ENCODE measurements around the gene TEX261. TPM values are rescaled to one million over a fixed set of nuclear protein-coding genes. Genes with fewer than 3 reads are reported as not detected.

TEX261 gene
- total RNA-seq, 1 donor from 2014 or later: 56.3 TPM

DNA sequence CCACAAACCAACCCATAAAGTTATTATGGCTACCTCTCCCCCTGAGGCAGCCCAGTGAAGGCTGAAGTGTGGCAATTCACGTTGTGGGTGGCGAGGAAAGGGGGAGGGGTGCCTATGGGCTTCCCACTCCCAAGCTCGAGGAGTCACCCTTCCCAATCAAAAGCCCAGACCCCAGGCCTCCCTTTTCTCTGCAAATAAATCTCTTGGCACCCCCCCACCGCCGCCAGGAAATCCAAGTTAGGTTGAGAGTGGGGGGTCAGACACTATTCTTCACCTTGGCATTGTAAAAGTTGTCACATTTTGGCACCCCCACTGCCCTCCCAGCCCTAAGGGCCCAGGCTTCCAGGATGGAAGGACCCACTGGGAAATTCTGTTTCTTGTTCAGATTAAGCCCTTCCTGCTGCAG, 9.4 kb downstream of the TEX261 start:
- ATAC-seq (ENCODE audit: poor library complexity) (peak; percentile 5), DNase-seq (no peak)
- intact Hi-C loops (cut with DNase I): no loop called here

DNA sequence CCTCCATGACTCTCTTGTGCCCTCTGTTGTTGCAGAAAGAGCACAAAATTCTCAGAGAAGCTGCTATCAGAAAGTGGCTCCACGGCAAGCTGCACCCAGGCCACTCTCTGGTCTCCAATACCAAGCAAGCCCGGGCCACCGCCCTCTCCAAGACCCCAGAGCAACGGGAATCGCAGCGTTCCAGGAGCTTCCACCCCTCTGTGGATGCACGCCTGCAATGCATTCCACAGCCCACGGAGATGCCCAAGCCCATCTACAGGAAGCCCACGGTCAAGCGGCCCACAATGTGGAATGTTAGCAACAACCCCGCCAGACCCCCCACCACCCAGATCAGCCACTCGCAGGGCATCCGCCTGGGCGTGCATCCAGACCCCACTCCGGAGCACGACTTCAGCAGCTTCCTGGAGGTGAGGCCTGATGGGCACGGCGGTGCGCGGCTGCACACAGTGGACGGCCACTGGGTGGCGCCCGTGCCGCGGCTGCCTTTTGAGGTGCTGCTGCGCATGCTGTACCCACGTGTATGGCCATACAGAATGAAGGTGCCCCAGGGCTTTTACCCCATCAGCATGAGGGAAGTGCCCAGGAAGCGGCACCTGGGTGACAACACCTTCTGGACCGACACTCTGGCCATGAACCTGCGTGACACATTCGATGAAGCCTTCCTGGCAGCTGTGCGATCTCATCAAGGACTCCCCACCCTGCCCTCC, 9.9 kb downstream of the TEX261 start:
- ATAC-seq (ENCODE audit: poor library complexity) (peak; percentile 81), DNase-seq (peak; percentile 79)
- intact Hi-C loops (cut with DNase I): no loop called here

DNA sequence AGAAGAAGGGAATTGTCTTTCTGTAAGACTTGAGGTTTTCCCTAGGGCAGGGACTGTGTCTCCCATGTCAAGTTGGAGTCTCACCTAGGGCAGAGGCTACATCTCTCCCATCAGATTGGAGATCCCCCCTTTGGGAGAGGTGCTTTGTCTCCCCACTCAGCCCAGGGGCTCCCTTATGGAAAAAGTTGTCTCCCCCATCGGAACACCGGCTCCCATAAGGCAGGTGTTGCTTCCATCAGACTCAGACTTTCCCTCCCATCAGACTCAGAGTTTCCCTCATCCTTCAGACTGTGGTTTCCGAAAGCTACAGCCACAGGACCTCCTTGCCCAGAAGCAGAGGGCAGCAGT, 10.5 kb downstream of the TEX261 start:
- DNase-seq (no peak), ATAC-seq (ENCODE audit: poor library complexity) (no peak)
- intact Hi-C loops (cut with DNase I): no loop called here

DNA sequence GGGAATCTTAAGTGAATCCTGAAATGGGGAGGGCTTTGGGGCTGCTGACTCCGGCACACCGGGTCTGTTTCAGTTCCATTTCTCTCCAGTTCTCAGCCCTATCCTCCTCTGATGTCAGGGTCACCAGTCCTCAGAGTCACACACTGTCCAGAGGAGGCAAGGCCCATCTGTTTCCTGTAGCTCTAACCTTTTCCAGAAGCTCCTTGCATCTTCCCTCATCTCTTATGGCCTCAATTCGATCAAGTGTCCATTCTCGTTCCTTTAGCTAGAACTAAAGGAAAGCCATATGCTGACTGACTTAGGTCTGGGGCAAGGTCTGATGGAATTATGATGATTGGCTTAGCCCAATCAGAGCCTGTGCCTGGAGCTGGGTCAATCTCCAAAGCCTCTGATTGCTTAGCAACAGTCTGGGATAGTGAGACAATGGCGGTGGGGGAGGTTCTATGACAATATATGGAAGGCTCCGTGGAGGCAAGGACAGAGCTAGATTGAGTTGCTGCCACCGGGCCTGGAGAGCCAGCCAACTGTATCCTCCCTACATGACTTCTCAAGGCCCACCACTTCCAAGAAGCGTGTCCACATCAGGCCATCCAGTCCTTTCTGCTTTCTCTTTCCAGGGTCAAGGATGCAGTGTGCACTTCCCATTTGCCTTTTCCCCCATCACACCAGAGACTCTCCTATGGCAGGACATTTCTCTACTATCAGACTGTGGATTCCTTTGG, 11.0 kb downstream of the TEX261 start:
- no peak for DNase-seq

DNA sequence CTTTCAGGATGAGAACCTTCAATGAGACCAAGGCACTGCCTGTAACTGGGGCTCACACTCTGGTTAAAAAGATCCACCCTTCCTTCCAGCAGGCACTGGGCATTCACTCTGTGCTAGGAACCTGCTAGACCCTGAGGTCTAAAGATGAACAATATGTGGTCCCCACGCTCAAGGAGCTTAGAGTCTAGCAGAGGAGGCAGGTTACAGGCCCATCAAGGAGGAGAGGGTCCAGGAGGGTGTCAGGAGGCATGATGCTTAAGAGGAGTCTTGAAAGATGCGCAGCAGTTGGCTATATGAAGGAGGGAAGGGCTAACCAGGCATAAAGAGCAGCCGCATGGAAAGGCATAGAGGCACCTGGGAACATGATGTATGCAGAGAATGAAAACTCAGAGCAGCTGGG, 11.7 kb downstream of the TEX261 start:
- DNase-seq (no peak), ATAC-seq (ENCODE audit: poor library complexity) (no peak)
- intact Hi-C loops (cut with DNase I): no loop called here

More for the DNA sequence above, 11.0 kb downstream of the TEX261 start:
- no peak for ATAC-seq (ENCODE audit: poor library complexity)
- intact Hi-C loops (cut with DNase I): no loop called here

DNA sequence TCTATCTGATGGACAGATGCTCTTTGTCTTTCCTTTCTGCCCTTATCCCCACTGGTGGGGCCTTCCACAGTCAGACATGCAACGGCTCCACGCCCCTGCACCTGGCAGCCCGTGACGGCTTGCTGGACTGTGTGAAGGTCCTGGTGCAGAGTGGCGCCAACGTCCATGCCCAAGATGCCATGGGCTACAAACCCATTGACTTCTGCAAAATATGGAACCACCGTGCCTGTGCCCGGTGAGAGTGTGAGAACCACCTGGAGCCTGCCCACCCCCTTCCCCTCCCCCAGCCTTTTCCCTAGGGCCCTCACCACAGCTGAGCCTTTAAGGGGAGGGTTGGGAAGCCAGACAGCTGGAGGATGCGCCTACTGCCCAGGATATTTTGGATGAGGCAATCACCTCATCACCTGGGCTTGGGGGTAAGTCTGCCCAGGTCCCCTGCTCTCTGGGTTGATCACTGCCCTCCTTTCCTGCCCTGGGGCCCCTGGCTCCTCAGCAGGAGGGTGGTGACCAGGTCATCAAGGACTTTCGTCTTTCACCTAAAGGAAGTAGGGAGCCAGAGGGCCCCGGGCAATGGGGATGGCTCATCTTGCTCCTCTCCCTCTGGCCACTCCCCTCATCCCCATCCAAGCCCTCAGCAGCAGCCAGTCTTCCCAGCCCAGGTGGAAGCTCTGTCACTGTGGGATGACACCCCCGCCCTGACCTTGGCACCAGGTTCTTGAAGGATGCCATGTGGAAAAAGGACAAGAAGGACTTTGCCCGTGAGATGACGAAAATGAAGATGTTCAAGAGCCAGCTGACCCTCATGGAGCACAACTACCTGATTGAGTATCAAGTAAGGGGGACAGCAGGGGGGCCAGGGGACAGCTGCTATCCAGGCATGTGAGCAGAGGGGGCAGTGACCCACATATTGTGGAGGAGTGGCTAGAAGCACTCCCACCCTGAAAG, 12.5 kb downstream of the TEX261 start:
- DNase-seq: no peak
- intact Hi-C loops (cut with DNase I): no loop called here
- ATAC-seq (ENCODE audit: poor library complexity): no peak

DNA sequence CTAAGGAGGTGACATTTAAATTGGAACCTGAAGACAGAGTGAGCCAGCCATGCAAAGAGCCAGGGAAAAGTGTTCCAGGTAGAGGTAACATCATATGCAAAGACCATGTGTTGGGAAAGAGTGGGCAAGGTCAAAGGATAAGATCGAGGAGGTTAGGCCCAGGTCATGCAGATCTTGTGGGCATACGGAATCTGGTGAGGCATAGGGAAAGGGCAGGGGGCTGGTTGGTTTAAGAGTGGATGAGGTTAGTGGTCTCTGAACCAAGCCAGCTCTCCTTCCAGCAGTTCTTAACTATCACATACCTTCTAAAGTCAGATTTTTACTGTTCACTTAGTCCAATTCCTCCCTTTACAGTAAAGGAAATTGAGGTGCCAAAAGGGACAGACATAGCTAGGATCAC, 13.3 kb downstream of the TEX261 start:
- ATAC-seq (ENCODE audit: poor library complexity) (no peak), DNase-seq (no peak)
- intact Hi-C loops (cut with DNase I): no loop called here

DNA sequence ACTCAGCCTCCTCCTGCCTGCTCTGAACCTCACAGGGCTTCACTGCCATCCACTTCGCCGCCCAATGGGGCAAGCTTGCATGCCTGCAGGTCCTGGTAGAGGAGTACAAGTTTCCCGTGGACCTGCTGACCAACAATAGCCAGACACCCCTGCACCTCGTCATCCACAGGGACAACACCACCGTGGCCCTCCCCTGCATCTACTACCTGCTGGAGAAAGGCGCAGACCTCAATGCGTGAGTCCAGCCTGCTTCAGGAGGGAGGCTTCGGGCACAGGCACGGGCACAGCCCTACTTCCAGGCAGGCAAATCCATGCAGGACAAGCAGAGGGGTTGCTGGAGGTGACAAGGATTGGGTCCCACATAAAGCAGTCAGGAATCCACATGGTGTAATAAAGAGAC, 15.0 kb downstream of the TEX261 start:
- ATAC-seq (ENCODE audit: poor library complexity) (no peak), DNase-seq (no peak)
- intact Hi-C loops (cut with DNase I): no loop called here

DNA sequence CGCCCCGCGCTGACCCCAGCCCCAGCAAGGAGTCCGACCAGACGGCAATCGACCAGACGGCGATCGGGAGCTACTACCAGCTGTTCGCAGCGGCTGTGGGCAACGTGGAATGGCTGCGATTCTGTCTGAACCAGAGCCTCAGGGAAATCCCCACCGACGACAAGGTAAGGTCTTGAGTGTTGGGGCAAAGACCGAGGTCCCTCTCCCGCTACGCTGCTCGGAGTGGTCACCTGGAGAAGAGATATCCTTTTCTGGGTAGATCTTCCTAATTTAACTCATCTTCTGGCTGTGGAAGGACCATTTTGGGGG, 15.5 kb downstream of the TEX261 start:
- no peak for ATAC-seq (ENCODE audit: poor library complexity)

DNA sequence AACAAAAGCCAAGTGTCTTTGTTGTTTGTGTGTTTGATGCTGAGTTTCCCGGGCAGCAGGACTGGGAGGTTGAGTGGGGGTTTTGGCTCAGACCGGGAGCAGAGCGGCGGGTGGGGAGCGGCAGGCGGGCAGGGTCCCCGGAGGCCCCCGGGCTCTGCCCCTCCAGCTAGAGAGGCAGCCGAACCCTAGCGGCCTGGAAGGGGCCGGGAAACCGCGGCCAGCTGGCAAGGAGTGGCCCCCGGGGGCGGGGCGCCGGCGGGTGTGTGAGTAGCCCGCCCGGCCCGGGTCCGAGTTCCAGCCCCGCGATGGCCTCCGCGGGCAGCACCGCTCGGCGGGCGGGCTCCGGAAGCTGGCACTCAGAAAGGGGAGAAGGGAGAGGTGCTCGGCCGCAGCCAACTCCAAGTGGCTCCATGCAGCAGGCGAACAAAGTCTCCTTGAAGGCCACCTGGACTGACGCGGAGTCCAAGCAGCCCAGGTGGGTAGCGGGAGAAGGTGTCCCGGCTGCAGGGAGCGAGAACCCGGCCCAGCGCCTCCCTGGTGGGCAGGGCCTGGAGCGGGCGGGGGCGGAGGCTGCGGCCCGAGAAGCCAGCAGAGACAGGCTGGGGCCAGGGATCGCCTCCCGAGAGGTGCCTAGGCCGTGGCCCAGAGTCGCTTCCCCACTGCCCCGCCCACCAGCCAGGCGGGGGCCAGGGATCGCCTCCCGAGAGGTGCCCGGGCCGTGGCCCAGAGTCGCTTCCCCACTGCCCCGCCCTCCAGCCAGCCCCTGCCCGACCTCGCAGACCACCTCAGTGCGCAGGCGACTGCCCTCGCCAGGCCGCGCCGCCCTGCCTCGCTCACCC, 16.1 kb downstream of the TEX261 start, which contains the start of gene ANKRD53:
TSS of gene ANKRD53 (plus strand) at position 290 of the 839 bp plus-strand sequence. CDS start at position 306, 16 bp downstream.
- peak; percentile 75 for DNase-seq
- intact Hi-C loops (cut with DNase I): no loop called here
- ATAC-seq (ENCODE audit: poor library complexity): peak; percentile 79

More for the DNA sequence above, 15.5 kb downstream of the TEX261 start:
- DNase-seq: no peak
- intact Hi-C loops (cut with DNase I): no loop called here

DNA sequence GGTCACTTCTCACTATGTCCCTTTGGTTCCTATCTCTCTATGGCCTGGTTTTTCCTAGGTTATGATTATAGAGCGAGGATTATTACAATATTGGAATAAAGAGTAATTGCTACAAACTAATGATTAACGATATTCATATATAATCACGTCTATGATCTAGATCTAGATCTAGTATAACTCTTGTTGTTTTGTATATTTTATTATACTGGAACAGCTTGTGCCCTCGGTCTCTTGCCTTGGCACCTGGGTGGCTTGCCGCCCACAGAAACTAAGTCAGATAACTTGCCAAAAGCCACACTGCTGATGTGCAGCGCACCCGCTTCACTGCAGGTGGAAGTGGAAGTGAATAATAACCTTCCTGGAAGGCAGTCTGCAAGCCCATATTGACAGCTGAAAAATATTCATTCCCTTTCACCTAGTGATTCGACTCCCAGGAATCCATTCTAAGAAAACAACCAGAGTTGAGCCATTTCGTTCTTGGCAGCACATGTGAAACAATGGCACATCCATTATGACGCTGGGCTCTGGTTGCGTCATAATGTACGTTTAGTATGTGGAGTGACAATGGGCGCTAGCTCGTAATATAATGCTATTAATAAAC, 17.0 kb downstream of the TEX261 start:
- ATAC-seq (ENCODE audit: poor library complexity): no peak
- no peak for DNase-seq
- intact Hi-C loops (cut with DNase I): no loop called here

DNA sequence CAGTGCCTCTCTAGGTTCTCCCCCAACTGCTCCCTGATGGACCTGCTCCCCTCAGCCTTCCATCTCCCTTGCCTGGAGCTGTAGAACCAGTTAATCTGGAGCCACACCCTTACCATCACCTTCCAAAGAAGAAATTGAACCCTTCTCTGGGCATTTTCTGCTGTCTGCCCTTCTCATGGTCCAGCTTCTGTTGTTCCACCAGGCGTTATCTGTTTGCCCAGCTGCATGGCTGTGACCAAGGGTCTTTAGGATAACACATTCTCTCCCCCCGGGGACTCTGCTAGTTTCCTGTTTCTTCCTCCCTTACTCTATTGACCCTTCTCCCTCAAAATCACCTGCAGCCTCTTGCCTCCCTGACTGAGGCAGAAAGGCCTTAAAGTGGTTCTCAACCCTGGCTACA, 19.4 kb downstream of the TEX261 start:
- intact Hi-C loops (cut with DNase I): no loop called here
- DNase-seq (no peak), ATAC-seq (ENCODE audit: poor library complexity) (no peak)

DNA sequence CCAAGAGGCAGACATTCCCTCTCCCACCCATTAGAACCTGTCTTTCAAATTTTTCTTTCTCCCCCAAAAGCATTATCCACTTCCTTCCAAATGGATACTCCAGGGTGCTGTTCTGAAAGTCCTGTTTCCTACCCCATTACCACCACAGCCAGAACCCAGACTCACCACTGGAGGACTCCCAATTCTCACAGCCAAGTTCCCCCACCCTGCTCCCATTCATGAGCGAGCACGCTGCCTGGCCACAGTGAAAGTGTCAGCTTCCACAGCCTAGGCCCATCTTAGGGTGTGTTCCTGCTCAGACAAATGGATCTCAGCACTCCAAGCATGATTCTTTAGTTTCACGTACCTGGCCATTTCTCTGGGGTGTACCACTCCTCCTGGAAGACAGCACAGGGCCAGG, 20.1 kb downstream of the TEX261 start:
- ATAC-seq (ENCODE audit: poor library complexity) (no peak), DNase-seq (no peak)
- intact Hi-C loops (cut with DNase I): no loop called here

DNA sequence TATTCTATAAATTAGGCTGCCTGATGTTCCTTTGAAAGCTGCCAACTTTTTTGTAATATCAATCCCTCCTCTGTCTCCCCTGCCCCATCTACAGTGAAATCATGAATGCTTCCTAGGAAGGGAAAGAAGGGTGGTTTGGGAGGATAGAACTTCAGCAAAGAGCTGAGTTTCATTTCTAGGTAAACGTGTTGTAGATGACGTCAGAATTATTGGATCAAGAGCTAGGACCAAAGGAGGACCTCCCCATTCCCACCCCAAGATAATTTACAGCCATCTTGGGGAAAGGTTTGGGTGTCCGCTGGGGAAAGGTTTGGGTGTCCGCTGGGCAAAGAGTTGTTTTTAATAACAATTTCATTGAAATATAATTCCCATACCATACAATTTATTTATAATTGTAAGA, 27.5 kb downstream of the TEX261 start:
- intact Hi-C loops (cut with DNase I): no loop called here
- DNase-seq (no peak), ATAC-seq (ENCODE audit: poor library complexity) (no peak)

DNA sequence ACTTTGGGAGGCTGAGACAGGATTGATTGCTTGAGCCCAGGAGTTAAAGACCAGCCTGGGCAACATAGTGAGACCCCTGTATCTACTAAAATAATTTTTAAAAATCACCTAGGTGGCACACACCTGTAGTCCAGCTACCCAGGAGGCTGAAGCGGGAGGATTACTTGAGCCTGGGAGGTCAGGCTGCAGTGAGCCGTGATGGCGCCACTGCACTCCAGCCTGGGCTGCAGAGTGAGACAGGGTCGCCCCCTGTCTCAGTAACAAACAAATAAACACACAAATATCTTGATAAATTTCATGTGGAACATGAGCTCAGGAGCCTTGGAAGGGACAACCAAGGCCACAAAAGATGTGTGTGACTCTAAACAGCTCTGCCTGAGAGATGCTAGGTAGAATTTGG, 28.0 kb downstream of the TEX261 start:
- ATAC-seq (ENCODE audit: poor library complexity) (no peak), DNase-seq (no peak)
- intact Hi-C loops (cut with DNase I): no loop called here

DNA sequence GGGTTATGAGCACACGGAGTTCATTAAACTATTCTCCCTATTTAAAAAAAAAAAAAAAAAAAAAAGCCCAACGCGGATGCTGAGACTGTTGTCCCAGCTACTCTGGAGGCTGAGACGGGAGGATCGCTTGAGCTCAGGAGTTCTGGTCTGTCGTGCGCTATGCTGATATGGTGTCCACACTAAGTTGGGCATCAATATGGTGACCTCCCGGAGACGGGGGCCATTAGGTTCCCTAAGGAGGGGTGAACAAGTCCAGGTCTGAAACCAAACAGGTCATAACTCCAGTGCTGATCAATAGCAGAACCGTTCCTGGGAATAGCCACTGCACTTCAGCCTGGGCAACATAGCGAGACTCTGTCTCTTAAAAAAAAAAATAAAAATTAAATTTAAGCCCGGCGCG, 29.2 kb downstream of the TEX261 start:
- intact Hi-C loops (cut with DNase I): no loop called here
- no peak for ATAC-seq (ENCODE audit: poor library complexity)
- no peak for DNase-seq

DNA sequence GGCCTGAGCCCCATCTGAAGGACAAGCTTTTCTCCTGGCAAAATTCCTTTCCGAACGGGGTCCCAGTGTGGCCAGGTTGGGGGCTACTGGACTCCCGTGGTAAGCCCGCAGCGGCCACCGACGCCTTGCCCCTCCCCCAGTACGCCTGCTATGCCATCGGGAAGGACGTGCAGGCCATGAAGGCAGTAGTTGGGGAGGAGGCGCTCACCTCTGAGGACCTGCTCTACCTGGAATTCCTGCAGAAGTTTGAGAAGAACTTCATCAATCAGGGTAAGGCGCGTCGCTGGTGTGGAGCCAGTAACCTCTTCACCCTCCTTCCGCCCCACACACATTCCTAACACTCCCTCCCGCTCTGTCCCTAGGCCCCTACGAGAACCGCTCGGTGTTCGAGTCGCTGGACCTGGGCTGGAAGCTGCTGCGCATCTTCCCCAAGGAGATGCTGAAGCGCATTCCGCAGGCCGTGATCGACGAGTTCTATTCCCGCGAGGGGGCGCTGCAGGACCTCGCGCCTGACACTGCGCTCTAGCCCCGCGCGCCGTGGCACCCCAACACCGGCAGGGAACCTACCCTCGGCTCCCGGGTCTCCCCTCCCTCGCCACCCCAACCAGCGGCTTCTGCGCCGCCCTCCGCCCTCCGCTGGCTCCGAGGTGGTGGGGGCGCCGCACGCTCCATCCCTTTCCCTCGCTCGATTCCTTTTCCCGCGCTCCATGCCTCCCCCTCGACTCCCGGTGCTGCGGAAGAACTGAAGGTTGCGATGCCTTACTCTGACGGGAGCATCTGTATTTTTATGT, 29.9 kb downstream of the TEX261 start:
- peak; percentile 84 for ATAC-seq (ENCODE audit: poor library complexity)
- intact Hi-C loops (cut with DNase I): no loop called here
- peak; percentile 83 for DNase-seq

DNA sequence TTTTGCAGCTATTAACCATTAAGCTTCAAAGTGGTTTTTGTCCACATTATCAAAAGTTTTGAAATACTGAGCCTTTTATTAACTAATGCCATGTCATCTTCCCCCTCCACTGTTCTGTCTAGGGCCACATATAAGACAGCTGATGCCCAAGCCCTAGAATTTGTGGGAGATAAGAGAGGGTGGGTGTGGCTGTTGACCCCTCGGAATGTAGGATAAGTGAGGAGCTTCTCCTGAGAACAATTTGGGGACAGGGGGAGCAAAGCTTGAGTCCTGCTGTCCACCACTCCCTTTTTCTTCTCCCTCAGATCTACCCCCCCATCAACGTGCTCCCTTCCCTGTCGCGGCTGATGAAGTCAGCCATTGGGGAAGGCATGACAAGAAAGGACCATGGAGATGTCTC, 30.5 kb downstream of the TEX261 start:
- DNase-seq: no peak
- intact Hi-C loops (cut with DNase I): no loop called here
- ATAC-seq (ENCODE audit: poor library complexity): no peak
